A673 (cell line): Measurements from ENCODE around the gene COA3. TPM values are rescaled to one million over a fixed set of nuclear protein-coding genes. Genes with fewer than 3 reads are reported as not detected.
A peak's percentile ranks its signal among the peaks of the same experiment; 100 is the strongest.

Source experiments
- Bru-seq: library from RNA; stranded (reverse); fragments of 400-500 nt; gene quantifications from one replicate; lab custom pipeline; 2021; lab: Mats Ljungman, UMichigan
- BruChase-seq, 2 experiments: library from RNA; stranded (reverse); fragments of 400-500 nt; gene quantifications; one replicate each; lab custom pipeline; 2021; lab: Mats Ljungman, UMichigan
- BruUV-seq: library from RNA; stranded (reverse); fragments of 400-500 nt; replicated peaks from 2 replicates; lab custom pipeline; 2021; lab: Mats Ljungman, UMichigan
- CTCF ChIA-PET: fragments of 300-600 bp; sonication (Branson Sonifier 250); formaldehyde crosslinking; loops from one replicate; lab custom pipeline; 2022; ENCODE audit warnings: antibody characterized with exemption; lab: Charles Lee
- POLR2A ChIA-PET: fragments of 300-600 bp; sonication (Branson Sonifier 250); formaldehyde crosslinking; loops from one replicate; lab custom pipeline; 2022; ENCODE audit warnings: antibody characterized with exemption; ENCODE audit not compliant: low non-redundant PET; lab: Charles Lee
- DNase-seq: peaks from one replicate; pipeline ENCODE4 v3.0.0-alpha.2; 2015; ENCODE audit warnings: low spot score
- H3K27ac ChIP-seq: fragments of 200-600 bp; sonication (generic); 2 replicates; pipeline ENCODE4 v1.5.1; 2016; ENCODE audit warnings: mixed run types, low read depth, mild to moderate bottlenecking, mixed read lengths, antibody characterized with exemption, low read length; ENCODE audit not compliant: poor library complexity, severe bottlenecking
- H3K27me3 ChIP-seq: fragments of 200-600 bp; sonication (generic); replicated peaks from 2 replicates; pipeline ENCODE4 v1.6.1; 2017; ENCODE audit warnings: mixed run types, low read depth, mild to moderate bottlenecking, mixed read lengths, antibody characterized with exemption, low read length; ENCODE audit not compliant: insufficient read depth, poor library complexity
- H3K36me3 ChIP-seq: fragments of 200-600 bp; sonication (generic); 2 replicates; pipeline ENCODE4 v1.6.1; 2016; ENCODE audit warnings: mixed run types, mild to moderate bottlenecking, mixed read lengths, antibody characterized with exemption, low read length; ENCODE audit not compliant: insufficient read depth, poor library complexity, severe bottlenecking
- H3K4me1 ChIP-seq: fragments of 200-600 bp; sonication (generic); 2 replicates; pipeline ENCODE4 v1.6.1; 2017; ENCODE audit warnings: mixed run types, mild to moderate bottlenecking, mixed read lengths, antibody characterized with exemption, low read length; ENCODE audit not compliant: insufficient read depth, poor library complexity, severe bottlenecking
- H3K4me3 ChIP-seq: fragments of 200-600 bp; sonication (generic); 2 replicates; pipeline ENCODE4 v1.5.1; 2016; ENCODE audit warnings: low read depth, mixed run types, mild to moderate bottlenecking, mixed read lengths, low read length; ENCODE audit not compliant: poor library complexity, severe bottlenecking
- H3K9me3 ChIP-seq: fragments of 200-600 bp; sonication (generic); 2 replicates; pipeline ENCODE4 v1.6.1; 2016; ENCODE audit warnings: mixed run types, low read depth, mild to moderate bottlenecking, mixed read lengths, antibody characterized with exemption, low read length; ENCODE audit not compliant: poor library complexity, severe bottlenecking
- EZH2 ChIP-seq: fragments of 200-600 bp; sonication (generic); IDR thresholded peaks from 2 replicates; pipeline ENCODE4 v1.6.1; 2017; ENCODE audit warnings: borderline replicate concordance, low read depth, mild to moderate bottlenecking, mixed read lengths, antibody characterized with exemption, low read length; ENCODE audit not compliant: poor library complexity, severe bottlenecking
- intact Hi-C: fragments of 100-400 bp; cut with micrococcal nuclease; formaldehyde crosslinking; loops from one replicate; pipeline ENCODE4 v1.10.0; 2022; ENCODE audit not compliant: unreplicated experiment
- long read RNA-seq: library from polyadenylated mRNA; stranded (forward); transcript quantifications from one replicate; pipeline ENCODE4 v2.0.0, GENCODE V29; 2022
- total RNA-seq: library from RNA; stranded (reverse); gene quantifications from 2 replicates; pipeline ENCODE4 v1.2.3, GENCODE V29; 2021
- TF ChIP-seq, protein P1 (sequence below): fragments of 300-800, 200-600 bp; sonication (generic); conservative IDR thresholded peaks from 2 replicates; pipeline ENCODE4 v1.5.1; 2017; ENCODE audit warnings: low read depth, mild to moderate bottlenecking, antibody characterized with exemption, low read length, moderate library complexity, mixed read lengths

COA3 gene, protein sequence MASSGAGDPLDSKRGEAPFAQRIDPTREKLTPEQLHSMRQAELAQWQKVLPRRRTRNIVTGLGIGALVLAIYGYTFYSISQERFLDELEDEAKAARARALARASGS
- total RNA-seq (29.0 and 30.5 TPM in 2 replicates), Bru-seq, nascent RNA (percentile 58 among the genes with signal in this experiment), BruChase-seq, experiment 1, labeled RNA remaining after a 2-hour chase (percentile 61 among the genes with signal in this experiment), BruChase-seq, experiment 2, labeled RNA remaining after a 6-hour chase (percentile 77 among the genes with signal in this experiment)
- long read RNA-seq, transcript COA3-201 (2 exons, 771 nt), result major isoform, 47 of 48 reads
- long read RNA-seq, partial matches to known transcripts, result 1 of 48 reads
- long read RNA-seq, other reads (novel, unspliced or antisense), result 0 of 48 reads

DNA sequence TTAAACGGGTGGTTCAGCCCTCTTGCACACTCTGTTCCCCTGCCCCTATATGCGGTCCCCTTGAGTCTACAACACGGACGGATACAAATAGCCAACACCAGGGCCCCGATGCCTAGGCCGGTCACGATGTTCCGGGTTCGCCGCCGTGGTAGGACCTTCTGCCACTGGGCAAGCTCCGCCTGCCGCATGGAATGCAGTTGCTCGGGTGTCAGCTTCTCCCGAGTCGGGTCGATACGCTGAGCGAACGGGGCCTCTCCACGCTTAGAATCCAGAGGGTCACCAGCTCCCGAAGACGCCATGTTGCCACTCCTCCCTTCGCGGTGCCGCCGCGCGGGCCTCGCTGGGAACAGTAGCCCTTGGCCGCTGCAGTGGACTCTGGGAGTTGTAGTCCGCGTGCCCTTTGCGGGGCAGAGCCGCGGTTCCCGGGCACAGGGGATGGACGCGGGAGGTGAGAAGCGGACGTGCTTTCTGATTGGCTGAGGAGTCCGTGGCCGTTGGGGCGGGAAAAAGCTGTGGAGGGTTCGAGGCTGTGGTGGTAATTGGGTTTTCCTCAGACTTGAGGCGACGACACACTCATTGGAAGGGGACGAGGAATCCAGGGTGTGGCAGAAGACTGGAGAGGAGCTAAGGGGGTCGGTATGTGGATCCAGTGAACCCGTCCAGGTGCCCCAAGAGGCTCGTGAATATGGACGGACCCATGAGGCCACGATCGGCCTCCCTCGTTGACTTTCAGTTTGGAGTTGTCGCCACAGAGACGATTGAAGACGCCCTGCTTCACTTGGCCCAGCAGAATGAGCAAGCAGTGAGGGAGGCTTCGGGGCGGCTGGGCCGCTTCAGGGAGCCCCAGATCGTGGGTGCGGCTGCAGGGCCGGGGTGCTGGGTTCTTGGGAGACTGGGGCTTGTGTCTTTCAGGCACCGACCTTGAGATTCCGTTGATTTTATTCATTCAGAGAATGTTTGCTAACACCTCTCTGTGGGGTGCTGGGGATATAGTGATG lies at the start of gene COA3, which contains the start of gene CNTD1:
Gene COA3, minus strand, starts transcription at position 322 of the 998 bp plus-strand sequence. Its CDS starts 23 bp downstream, at position 299.
Gene CNTD1, plus strand, starts transcription at position 479 of the 998 bp plus-strand sequence. Its CDS starts 207 bp downstream, at position 686.
- peak; percentile 88 for DNase-seq
- H3K27ac ChIP-seq, result peak within 1 kb of the TSS; percentile 59

DNA sequence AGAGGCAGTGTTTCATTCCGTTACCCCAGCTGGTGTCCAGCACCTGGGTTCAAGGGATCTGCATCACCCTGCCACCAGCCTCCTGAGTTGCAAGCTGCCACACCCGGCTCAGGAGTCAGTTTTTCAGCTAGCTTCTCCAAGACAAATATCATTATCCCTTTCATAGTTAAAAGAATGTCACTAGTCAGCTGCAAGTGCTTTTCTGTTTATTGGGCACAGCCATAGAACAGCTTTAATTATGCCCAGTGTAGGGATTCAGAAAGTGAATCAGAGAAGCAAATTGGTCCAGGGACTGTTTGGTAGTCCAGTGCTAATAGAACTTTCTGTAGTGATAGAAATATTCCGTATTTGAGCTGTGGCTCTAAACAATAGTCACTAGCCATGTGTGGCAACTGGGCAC lies 49.6 kb upstream of the COA3 start:
- no peaks in the 10 kb centered on the region for H3K9me3 ChIP-seq
- POLR2A ChIA-PET, result interaction anchor here (0.6 kb wide), 1 partner anchor 17 kb away, joined by 3 read pairs; no protein-coding TSS in a partner anchor
- H3K4me3 ChIP-seq, result no peak overlapping the region
- peaks cover 8% of the 10 kb centered on the region for H3K36me3 ChIP-seq
- DNase-seq, result no peak
- TF ChIP-seq, protein P1, sequence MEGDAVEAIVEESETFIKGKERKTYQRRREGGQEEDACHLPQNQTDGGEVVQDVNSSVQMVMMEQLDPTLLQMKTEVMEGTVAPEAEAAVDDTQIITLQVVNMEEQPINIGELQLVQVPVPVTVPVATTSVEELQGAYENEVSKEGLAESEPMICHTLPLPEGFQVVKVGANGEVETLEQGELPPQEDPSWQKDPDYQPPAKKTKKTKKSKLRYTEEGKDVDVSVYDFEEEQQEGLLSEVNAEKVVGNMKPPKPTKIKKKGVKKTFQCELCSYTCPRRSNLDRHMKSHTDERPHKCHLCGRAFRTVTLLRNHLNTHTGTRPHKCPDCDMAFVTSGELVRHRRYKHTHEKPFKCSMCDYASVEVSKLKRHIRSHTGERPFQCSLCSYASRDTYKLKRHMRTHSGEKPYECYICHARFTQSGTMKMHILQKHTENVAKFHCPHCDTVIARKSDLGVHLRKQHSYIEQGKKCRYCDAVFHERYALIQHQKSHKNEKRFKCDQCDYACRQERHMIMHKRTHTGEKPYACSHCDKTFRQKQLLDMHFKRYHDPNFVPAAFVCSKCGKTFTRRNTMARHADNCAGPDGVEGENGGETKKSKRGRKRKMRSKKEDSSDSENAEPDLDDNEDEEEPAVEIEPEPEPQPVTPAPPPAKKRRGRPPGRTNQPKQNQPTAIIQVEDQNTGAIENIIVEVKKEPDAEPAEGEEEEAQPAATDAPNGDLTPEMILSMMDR, result no peak
- no peak for TF ChIP-seq EZH2
- BruUV-seq, result no TSS peak
- no peaks in the 10 kb centered on the region for H3K27me3 ChIP-seq
- CTCF ChIA-PET, result no interaction called here
- no peaks in the 10 kb centered on the region for H3K4me1 ChIP-seq
- H3K27ac ChIP-seq, result no peak overlapping the region
- intact Hi-C loops, result no loop called here

More for the DNA sequence above, at the start of gene COA3, which contains the start of gene CNTD1:
- H3K27me3 ChIP-seq, result no peaks in the 10 kb centered on the region
- no peaks in the 10 kb centered on the region for H3K4me1 ChIP-seq
- H3K9me3 ChIP-seq, result no peaks in the 10 kb centered on the region
- CTCF ChIA-PET, result interaction anchor here (0.5 to 0.6 kb wide), 2 partner anchors 78 to 1364 kb away, joined by 3 to 4 read pairs; no protein-coding TSS in a partner anchor
- peak within 1 kb of the TSS; percentile 64 for H3K4me3 ChIP-seq
- no peaks in the 10 kb centered on the region for H3K36me3 ChIP-seq
- POLR2A ChIA-PET, result no interaction called here
- BruUV-seq, result no TSS peak
- intact Hi-C loops, result no loop called here
- no peak for TF ChIP-seq EZH2
- TF ChIP-seq, protein P1, result no peak
